Subcutaneous preadipocyte (primary cell): ENCODE results near the gene MOG. TPM values are rescaled to one million over a fixed set of nuclear protein-coding genes. Genes with fewer than 3 reads are reported as not detected.

Experiments
- small RNA-seq: library from RNA; depleted of rRNA; stranded (forward); fragments of <200 nt; gene quantifications from one replicate; pipeline ENCODE3, GENCODE V24; 2012
- total RNA-seq: library from RNA; depleted of rRNA; stranded (reverse); fragments of >200 nt; gene quantifications from 2 replicates; pipeline ENCODE4 v1.2.3, GENCODE V29; 2012

The MOG gene
- total RNA-seq = not detected in 2 replicates

DNA sequence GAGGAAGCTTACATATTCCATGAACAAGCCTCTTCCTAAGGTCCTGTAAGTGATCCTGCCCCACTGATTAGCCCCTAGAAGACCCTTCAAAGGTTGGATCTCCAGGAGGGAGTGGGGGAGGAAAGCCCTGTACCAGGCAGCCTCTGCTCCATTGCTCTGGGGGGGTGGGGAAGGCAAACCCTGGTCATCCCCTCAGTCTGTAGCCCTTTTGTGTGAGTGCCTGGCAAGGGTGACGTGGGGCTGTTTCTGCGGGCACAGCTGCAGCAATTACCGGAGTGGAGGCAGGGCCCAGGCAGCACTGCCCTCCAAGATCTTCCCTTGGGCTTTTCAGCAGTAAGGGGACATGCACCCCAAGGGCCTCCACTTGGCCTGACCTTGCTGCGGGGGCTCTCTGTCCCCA is at the start of gene MOG:
TSS of gene MOG (plus strand) at position 295 of the 400 bp plus-strand sequence. CDS start 118 bp downstream, outside the sequence.

DNA sequence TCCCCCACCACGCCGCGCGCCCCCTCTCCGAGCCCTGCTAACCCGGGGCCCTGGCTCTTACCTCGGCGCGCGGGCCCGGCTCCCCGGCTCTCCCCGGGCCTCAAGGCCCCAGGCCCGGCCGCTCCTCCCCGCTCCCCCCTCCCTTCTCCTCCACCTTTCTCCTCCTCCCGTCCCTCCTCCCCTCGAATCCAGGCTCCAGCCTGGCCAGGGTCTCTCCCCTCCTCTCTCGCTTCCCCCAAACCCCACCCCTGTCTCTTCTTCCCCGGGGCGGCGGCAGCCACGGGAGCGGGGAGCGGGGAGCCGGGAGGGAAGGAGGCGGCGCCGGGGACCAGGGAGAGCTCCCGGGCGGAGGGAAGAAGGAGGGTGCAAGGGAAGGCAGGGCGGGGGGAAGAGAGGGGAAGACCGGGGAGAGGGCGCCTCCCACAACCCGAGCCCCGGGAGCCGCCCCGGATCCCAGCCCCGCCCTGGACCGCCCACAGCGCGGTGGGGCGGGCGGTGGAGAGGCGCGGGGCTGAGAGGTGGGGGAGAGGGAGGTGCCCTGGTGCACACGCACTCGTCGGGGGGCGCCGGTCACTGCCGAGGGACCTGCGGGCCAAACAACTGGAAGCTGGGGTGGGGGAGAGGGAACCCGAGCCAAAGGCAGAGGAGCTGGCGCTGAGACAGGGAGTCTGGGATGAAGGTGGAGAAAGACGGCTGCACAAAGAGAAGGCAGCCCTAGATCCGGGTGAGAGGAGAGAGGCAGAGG is 23.9 kb upstream of the MOG start, which contains the start of gene GABBR1:
TSS of gene GABBR1 (minus strand) at position 395 of the 745 bp plus-strand sequence. CDS start 798 bp downstream, outside the sequence.

DNA sequence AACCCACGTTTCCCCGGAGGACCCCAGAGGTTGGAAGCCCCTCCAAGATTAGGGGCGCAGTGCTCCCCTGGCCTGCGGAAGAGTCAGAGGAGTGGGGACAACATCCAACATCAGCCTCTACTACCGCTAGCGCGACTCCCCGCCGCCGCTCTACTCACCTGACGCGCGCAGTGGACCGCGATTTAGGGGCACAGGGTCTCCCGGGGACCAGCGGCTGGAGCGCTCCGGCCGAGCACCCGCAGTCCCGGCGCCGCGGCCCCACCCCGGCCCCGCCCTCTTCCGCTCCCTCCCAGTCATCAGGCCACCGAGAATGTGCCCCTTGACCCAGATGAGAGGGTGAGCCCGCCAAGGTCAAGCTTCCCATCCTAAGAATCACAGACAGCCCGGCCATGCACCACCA is 24.0 kb downstream of the MOG start, which contains the start of gene ZFP57:
TSS of gene ZFP57 (minus strand) at position 249 of the 400 bp plus-strand sequence. CDS start 4,149 bp downstream, outside the sequence.

Small RNA genes lying within 50 kb of the gene (small RNA-seq; reads per million reads assigned to genes)
- 0.14 reads per million for gene SUMO2P1

Other genes with a start within 250 kb of the MOG start
- not detected in 2 replicates for gene OR12D1, start 242.2 kb upstream of the MOG start, total RNA-seq
- not detected in 2 replicates for gene OR10C1, start 217.8 kb upstream of the MOG start, total RNA-seq
- not detected in 2 replicates for gene OR11A1, start 200.0 kb upstream of the MOG start, total RNA-seq
- not detected in 2 replicates for gene OR2H1, start 199.9 kb upstream of the MOG start, total RNA-seq
- gene MAS1L, start 169.1 kb upstream of the MOG start, total RNA-seq = not detected in 2 replicates
- not detected in 2 replicates for gene UBD, start 97.4 kb upstream of the MOG start, total RNA-seq
- gene OR2H2, start 72.0 kb upstream of the MOG start, total RNA-seq = not detected in 2 replicates
- gene GABBR1, start 23.9 kb upstream of the MOG start, total RNA-seq = 11.4 and 13.1 TPM in 2 replicates
- gene ZFP57, start 24.1 kb downstream of the MOG start, total RNA-seq = 0.73 and 2.7 TPM in 2 replicates
- gene HLA-F, start 66.3 kb downstream of the MOG start, total RNA-seq = 4.8 and 8.4 TPM in 2 replicates
- 0.20 TPM in 1 of 2 replicates, not detected in the other for gene HLA-G, start 170.7 kb downstream of the MOG start, total RNA-seq